HEK293 (cell line): ENCODE results near the gene IL17F.

ENCODE experiments used
- HOXA7 ChIP-seq: sonication (generic); formaldehyde crosslinking; IDR thresholded peaks from 2 replicates; pipeline ENCODE4 v1.8.1; 2022; ENCODE audit warnings: missing genetic modification reagents, borderline replicate concordance
- HOXD13 ChIP-seq: sonication (generic); formaldehyde crosslinking; IDR thresholded peaks from 2 replicates; pipeline ENCODE4 v1.8.0; 2022; ENCODE audit warnings: missing genetic modification reagents, borderline replicate concordance
- OVOL3 ChIP-seq: fragments of 450-650 bp; formaldehyde crosslinking; IDR thresholded peaks from 2 replicates; pipeline ENCODE4 v1.5.1; 2016; ENCODE audit warnings: missing biosample characterization, missing genetic modification characterization
- RBAK ChIP-seq: fragments of 450-650 bp; formaldehyde crosslinking; IDR thresholded peaks from 2 replicates; pipeline ENCODE4 v1.5.1; 2016; ENCODE audit warnings: missing biosample characterization, missing genetic modification characterization
- TRIM28 ChIP-seq: IDR thresholded peaks from 2 replicates; pipeline ENCODE4 v1.6.1; 2011; ENCODE audit warnings: low read length, control low read depth, borderline replicate concordance
- ZBTB1 ChIP-seq: fragments of 450-650 bp; formaldehyde crosslinking; IDR thresholded peaks from 2 replicates; pipeline ENCODE4 v1.5.1; 2016; ENCODE audit warnings: missing biosample characterization, missing genetic modification characterization
- ZBTB21 ChIP-seq: fragments of 450-650 bp; formaldehyde crosslinking; IDR thresholded peaks from 2 replicates; pipeline ENCODE4 v1.5.1; 2017; ENCODE audit warnings: missing biosample characterization, missing genetic modification characterization
- ZNF114 ChIP-seq: fragments of 450-650 bp; formaldehyde crosslinking; IDR thresholded peaks from 2 replicates; pipeline ENCODE4 v1.5.0; 2017; ENCODE audit warnings: missing biosample characterization, missing genetic modification characterization
- ZNF121 ChIP-seq: fragments of 450-650 bp; formaldehyde crosslinking; IDR thresholded peaks from 2 replicates; pipeline ENCODE4 v1.5.1; 2016; ENCODE audit warnings: missing biosample characterization, missing genetic modification characterization
- ZNF132 ChIP-seq: fragments of 450-650 bp; formaldehyde crosslinking; IDR thresholded peaks from 2 replicates; pipeline ENCODE4 v1.5.1; 2017; ENCODE audit warnings: missing biosample characterization, missing genetic modification characterization, borderline replicate concordance
- ZNF138 ChIP-seq: fragments of 450-650 bp; formaldehyde crosslinking; IDR thresholded peaks from 2 replicates; pipeline ENCODE4 v1.5.1; 2016; ENCODE audit warnings: missing biosample characterization, missing genetic modification characterization, borderline replicate concordance
- ZNF155 ChIP-seq: fragments of 450-650 bp; formaldehyde crosslinking; IDR thresholded peaks from 2 replicates; pipeline ENCODE4 v1.5.1; 2016; ENCODE audit warnings: missing biosample characterization, missing genetic modification characterization
- ZNF175 ChIP-seq: fragments of 450-650 bp; formaldehyde crosslinking; IDR thresholded peaks from 2 replicates; pipeline ENCODE4 v1.5.1; 2016; ENCODE audit warnings: missing biosample characterization, missing genetic modification characterization
- ZNF202 ChIP-seq: fragments of 450-650 bp; formaldehyde crosslinking; IDR thresholded peaks from 2 replicates; pipeline ENCODE4 v1.5.1; 2016; ENCODE audit warnings: missing biosample characterization, missing genetic modification characterization, borderline replicate concordance
- ZNF211 ChIP-seq: fragments of 450-650 bp; formaldehyde crosslinking; IDR thresholded peaks from 2 replicates; pipeline ENCODE4 v1.5.1; 2016; ENCODE audit warnings: low read depth, missing biosample characterization, missing genetic modification characterization
- ZNF214 ChIP-seq: fragments of 450-650 bp; formaldehyde crosslinking; IDR thresholded peaks from 2 replicates; pipeline ENCODE4 v1.5.1; 2017; ENCODE audit warnings: missing biosample characterization, mild to moderate bottlenecking, missing genetic modification characterization, borderline replicate concordance
- ZNF221 ChIP-seq: fragments of 450-650 bp; formaldehyde crosslinking; IDR thresholded peaks from 2 replicates; pipeline ENCODE4 v1.5.1; 2017; ENCODE audit warnings: missing biosample characterization, missing genetic modification characterization, borderline replicate concordance
- ZNF266 ChIP-seq: fragments of 450-650 bp; formaldehyde crosslinking; IDR thresholded peaks from 2 replicates; pipeline ENCODE4 v1.5.1; 2016; ENCODE audit warnings: missing biosample characterization, missing genetic modification characterization, low read depth
- ZNF311 ChIP-seq: fragments of 450-650 bp; formaldehyde crosslinking; IDR thresholded peaks from 2 replicates; pipeline ENCODE4 v1.5.1; 2017; ENCODE audit warnings: missing biosample characterization, missing genetic modification characterization, borderline replicate concordance
- ZNF394 ChIP-seq: fragments of 450-650 bp; formaldehyde crosslinking; IDR thresholded peaks from 2 replicates; pipeline ENCODE4 v1.5.1; 2016; ENCODE audit warnings: missing biosample characterization, missing genetic modification characterization, mild to moderate bottlenecking, moderate library complexity, borderline replicate concordance
- ZNF416 ChIP-seq: fragments of 450-650 bp; formaldehyde crosslinking; IDR thresholded peaks from 2 replicates; pipeline ENCODE4 v1.5.1; 2016; ENCODE audit warnings: missing biosample characterization, missing genetic modification characterization
- ZNF473 ChIP-seq: fragments of 450-650 bp; formaldehyde crosslinking; IDR thresholded peaks from 2 replicates; pipeline ENCODE4 v1.5.1; 2017; ENCODE audit warnings: missing biosample characterization, missing genetic modification characterization
- ZNF571 ChIP-seq: fragments of 450-650 bp; formaldehyde crosslinking; IDR thresholded peaks from 2 replicates; pipeline ENCODE4 v1.5.0; 2017; ENCODE audit warnings: missing biosample characterization, missing genetic modification characterization
- ZNF585B ChIP-seq: fragments of 450-650 bp; formaldehyde crosslinking; IDR thresholded peaks from 2 replicates; pipeline ENCODE4 v1.5.1; 2016; ENCODE audit warnings: missing biosample characterization, missing genetic modification characterization
- ZNF596 ChIP-seq: fragments of 450-650 bp; IDR thresholded peaks from 2 replicates; pipeline ENCODE4 v1.5.0; 2018; ENCODE audit warnings: missing biosample characterization, mild to moderate bottlenecking, missing genetic modification characterization, moderate library complexity
- ZNF664 ChIP-seq: fragments of 450-650 bp; formaldehyde crosslinking; IDR thresholded peaks from 2 replicates; pipeline ENCODE4 v1.5.1; 2016; ENCODE audit warnings: missing biosample characterization, missing genetic modification characterization
- ZNF785 ChIP-seq: fragments of 450-650 bp; formaldehyde crosslinking; IDR thresholded peaks from 2 replicates; pipeline ENCODE4 v1.5.1; 2016; ENCODE audit warnings: missing biosample characterization, missing genetic modification characterization
- ZNF830 ChIP-seq: fragments of 450-650 bp; IDR thresholded peaks from 2 replicates; pipeline ENCODE4 v1.5.0; 2018; ENCODE audit warnings: missing biosample characterization, missing genetic modification characterization, low read depth, mild to moderate bottlenecking, moderate library complexity
- ZSCAN23 ChIP-seq: fragments of 450-650 bp; formaldehyde crosslinking; IDR thresholded peaks from 2 replicates; pipeline ENCODE4 v1.5.1; 2016; ENCODE audit warnings: missing biosample characterization, missing genetic modification characterization
- ZXDB ChIP-seq: fragments of 450-650 bp; formaldehyde crosslinking; IDR thresholded peaks from 2 replicates; pipeline ENCODE4 v1.5.1; 2016; ENCODE audit warnings: missing biosample characterization, missing genetic modification characterization
- TF ChIP-seq, protein P1 (sequence below): fragments of 450-650 bp; formaldehyde crosslinking; IDR thresholded peaks from 2 replicates; pipeline ENCODE4 v1.5.1; 2016; ENCODE audit warnings: missing biosample characterization, missing genetic modification characterization
- TF ChIP-seq, protein P2 (sequence below): fragments of 450-650 bp; IDR thresholded peaks from 2 replicates; pipeline ENCODE4 v1.5.1; 2018; ENCODE audit warnings: missing biosample characterization, missing genetic modification characterization
- TF ChIP-seq, protein P3 (sequence below): fragments of 450-650 bp; formaldehyde crosslinking; IDR thresholded peaks from 2 replicates; pipeline ENCODE4 v1.5.1; 2017; ENCODE audit warnings: missing biosample characterization, missing genetic modification characterization
- TF ChIP-seq, protein P4 (sequence below): fragments of 450-650 bp; formaldehyde crosslinking; IDR thresholded peaks from 2 replicates; pipeline ENCODE4 v1.5.1; 2016; ENCODE audit warnings: missing biosample characterization, missing genetic modification characterization
- TF ChIP-seq, protein P5 (sequence below): fragments of 450-650 bp; IDR thresholded peaks from 2 replicates; pipeline ENCODE4 v1.5.1; 2018; ENCODE audit warnings: missing biosample characterization, mild to moderate bottlenecking, missing genetic modification characterization

Gene IL17F

DNA sequence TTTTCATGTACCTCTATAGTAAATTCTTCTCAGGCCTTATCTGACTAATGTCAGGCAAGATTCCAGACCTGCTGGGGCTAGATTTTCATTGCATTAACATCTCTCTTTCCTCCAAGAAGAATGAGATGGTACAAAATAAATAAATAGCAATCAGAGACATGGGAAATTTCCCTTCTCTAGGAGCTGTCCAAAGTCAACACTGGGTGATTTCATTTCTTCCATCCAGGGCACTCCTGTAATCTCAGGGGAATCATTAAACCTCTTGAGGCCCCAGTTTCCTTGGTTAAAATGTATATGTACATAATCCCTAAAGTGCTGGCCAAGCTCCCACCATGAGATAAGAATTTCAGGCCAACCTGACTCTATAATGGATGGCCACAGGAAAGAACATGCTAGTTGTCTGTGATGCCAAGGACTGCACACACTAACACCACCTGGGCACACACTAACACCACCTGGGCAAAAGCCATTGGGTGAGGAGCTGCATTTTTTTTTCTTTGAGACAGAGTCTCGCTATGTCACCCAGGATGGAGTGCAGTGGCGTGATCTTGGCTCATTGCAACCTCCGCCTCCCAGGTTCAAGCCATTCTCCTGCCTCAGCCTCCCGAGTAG, 912 bp downstream of the IL17F start (continued):
- TF ChIP-seq ZBTB21, result peak; percentile 52; the same call in 1 of the 2 replicates
- TF ChIP-seq ZNF266, result no peak
- TF ChIP-seq ZNF571 (tag by site-specific recombination), result no peak
- no peak for TF ChIP-seq ZNF121 (tag by site-specific recombination)
- TF ChIP-seq, protein P1, sequence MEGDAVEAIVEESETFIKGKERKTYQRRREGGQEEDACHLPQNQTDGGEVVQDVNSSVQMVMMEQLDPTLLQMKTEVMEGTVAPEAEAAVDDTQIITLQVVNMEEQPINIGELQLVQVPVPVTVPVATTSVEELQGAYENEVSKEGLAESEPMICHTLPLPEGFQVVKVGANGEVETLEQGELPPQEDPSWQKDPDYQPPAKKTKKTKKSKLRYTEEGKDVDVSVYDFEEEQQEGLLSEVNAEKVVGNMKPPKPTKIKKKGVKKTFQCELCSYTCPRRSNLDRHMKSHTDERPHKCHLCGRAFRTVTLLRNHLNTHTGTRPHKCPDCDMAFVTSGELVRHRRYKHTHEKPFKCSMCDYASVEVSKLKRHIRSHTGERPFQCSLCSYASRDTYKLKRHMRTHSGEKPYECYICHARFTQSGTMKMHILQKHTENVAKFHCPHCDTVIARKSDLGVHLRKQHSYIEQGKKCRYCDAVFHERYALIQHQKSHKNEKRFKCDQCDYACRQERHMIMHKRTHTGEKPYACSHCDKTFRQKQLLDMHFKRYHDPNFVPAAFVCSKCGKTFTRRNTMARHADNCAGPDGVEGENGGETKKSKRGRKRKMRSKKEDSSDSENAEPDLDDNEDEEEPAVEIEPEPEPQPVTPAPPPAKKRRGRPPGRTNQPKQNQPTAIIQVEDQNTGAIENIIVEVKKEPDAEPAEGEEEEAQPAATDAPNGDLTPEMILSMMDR (tag by site-specific recombination), result no peak
- TF ChIP-seq ZNF214, result no peak; the same call in 1 of the 2 replicates
- TF ChIP-seq ZNF585B (tag by site-specific recombination), result no peak
- no peak for TF ChIP-seq ZNF138 (tag by site-specific recombination)
- peak; percentile 87 for TF ChIP-seq ZNF596 (tag by site-specific recombination)
- TF ChIP-seq ZNF132 (tag by site-specific recombination), result no peak
- TF ChIP-seq OVOL3 (tag by site-specific recombination), result peak; percentile 97
- TF ChIP-seq ZNF664 (tag by site-specific recombination), result no peak
- no peak for TF ChIP-seq ZNF175 (tag by site-specific recombination)
- TF ChIP-seq ZNF114 (tag by site-specific recombination), result no peak
- TF ChIP-seq, protein P2, sequence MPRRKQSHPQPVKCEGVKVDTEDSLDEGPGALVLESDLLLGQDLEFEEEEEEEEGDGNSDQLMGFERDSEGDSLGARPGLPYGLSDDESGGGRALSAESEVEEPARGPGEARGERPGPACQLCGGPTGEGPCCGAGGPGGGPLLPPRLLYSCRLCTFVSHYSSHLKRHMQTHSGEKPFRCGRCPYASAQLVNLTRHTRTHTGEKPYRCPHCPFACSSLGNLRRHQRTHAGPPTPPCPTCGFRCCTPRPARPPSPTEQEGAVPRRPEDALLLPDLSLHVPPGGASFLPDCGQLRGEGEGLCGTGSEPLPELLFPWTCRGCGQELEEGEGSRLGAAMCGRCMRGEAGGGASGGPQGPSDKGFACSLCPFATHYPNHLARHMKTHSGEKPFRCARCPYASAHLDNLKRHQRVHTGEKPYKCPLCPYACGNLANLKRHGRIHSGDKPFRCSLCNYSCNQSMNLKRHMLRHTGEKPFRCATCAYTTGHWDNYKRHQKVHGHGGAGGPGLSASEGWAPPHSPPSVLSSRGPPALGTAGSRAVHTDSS (tag by site-specific recombination), result 0 out of 2 replicates have a peak, but pooled peaks have one; percentile 52
- TF ChIP-seq, protein P3, sequence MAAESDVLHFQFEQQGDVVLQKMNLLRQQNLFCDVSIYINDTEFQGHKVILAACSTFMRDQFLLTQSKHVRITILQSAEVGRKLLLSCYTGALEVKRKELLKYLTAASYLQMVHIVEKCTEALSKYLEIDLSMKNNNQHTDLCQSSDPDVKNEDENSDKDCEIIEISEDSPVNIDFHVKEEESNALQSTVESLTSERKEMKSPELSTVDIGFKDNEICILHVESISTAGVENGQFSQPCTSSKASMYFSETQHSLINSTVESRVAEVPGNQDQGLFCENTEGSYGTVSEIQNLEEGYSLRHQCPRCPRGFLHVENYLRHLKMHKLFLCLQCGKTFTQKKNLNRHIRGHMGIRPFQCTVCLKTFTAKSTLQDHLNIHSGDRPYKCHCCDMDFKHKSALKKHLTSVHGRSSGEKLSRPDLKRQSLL (tag by site-specific recombination), result peak; percentile 56; the same call in 1 of the 2 replicates
- peak; percentile 98 for TF ChIP-seq ZXDB (tag by site-specific recombination)
- no peak for TF ChIP-seq ZNF211 (tag by site-specific recombination)
- TF ChIP-seq ZNF311 (tag by site-specific recombination), result no peak
- TF ChIP-seq HOXD13, result no peak
- no peak for TF ChIP-seq ZNF202 (tag by site-specific recombination)
- TF ChIP-seq RBAK (tag by site-specific recombination), result no peak
- peak; percentile 96 for TF ChIP-seq ZSCAN23 (tag by site-specific recombination)
- TF ChIP-seq, protein P4, sequence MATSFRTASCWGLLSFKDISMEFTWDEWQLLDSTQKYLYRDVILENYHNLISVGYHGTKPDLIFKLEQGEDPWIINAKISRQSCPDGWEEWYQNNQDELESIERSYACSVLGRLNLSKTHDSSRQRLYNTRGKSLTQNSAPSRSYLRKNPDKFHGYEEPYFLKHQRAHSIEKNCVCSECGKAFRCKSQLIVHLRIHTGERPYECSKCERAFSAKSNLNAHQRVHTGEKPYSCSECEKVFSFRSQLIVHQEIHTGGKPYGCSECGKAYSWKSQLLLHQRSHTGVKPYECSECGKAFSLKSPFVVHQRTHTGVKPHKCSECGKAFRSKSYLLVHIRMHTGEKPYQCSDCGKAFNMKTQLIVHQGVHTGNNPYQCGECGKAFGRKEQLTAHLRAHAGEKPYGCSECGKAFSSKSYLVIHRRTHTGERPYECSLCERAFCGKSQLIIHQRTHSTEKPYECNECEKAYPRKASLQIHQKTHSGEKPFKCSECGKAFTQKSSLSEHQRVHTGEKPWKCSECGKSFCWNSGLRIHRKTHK (tag by site-specific recombination), result no peak
- peak; percentile 77; the same call in 1 of the 2 replicates for TF ChIP-seq ZBTB1 (tag by site-specific recombination)
- no peak for TF ChIP-seq ZNF785 (tag by site-specific recombination)
- TF ChIP-seq ZNF473 (tag by site-specific recombination), result no peak
- TF ChIP-seq, protein P5, sequence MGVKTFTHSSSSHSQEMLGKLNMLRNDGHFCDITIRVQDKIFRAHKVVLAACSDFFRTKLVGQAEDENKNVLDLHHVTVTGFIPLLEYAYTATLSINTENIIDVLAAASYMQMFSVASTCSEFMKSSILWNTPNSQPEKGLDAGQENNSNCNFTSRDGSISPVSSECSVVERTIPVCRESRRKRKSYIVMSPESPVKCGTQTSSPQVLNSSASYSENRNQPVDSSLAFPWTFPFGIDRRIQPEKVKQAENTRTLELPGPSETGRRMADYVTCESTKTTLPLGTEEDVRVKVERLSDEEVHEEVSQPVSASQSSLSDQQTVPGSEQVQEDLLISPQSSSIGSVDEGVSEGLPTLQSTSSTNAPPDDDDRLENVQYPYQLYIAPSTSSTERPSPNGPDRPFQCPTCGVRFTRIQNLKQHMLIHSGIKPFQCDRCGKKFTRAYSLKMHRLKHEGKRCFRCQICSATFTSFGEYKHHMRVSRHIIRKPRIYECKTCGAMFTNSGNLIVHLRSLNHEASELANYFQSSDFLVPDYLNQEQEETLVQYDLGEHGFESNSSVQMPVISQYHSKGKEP (tag by site-specific recombination), result peak; percentile 96
- no peak for TF ChIP-seq HOXA7 (CRISPR knock-in tag)
- TF ChIP-seq ZNF830, result no peak
- peak; percentile 67; the same call in 1 of the 2 replicates for TF ChIP-seq ZNF221 (tag by site-specific recombination)
- peak; percentile 97 for TF ChIP-seq TRIM28
- TF ChIP-seq ZNF394 (tag by site-specific recombination), result peak; percentile 58; the same call in 1 of the 2 replicates
- TF ChIP-seq ZNF155 (tag by site-specific recombination), result no peak
- no peak for TF ChIP-seq ZNF416 (tag by site-specific recombination)
